Brain microvascular endothelial cell (primary cell): ENCODE results near the gene NFKB1.

Experiments used
- DNase-seq: peaks from one replicate; pipeline ENCODE4 v3.0.0-alpha.2; 2020
- H3K27ac ChIP-seq: fragments of 250-450 bp; sonication (Bioruptor Pico); 2 replicates; pipeline ENCODE4 v1.5.1; 2020; ENCODE audit warnings: mild to moderate bottlenecking, moderate library complexity
- H3K27me3 ChIP-seq: fragments of 250-450 bp; sonication (Bioruptor Pico); replicated peaks from 2 replicates; pipeline ENCODE4 v1.5.1; 2020; ENCODE audit warnings: mild to moderate bottlenecking
- H3K36me3 ChIP-seq: fragments of 250-450 bp; sonication (Bioruptor Pico); replicated peaks from 2 replicates; pipeline ENCODE4 v1.5.1; 2020; ENCODE audit warnings: mild to moderate bottlenecking
- H3K4me3 ChIP-seq: 2 replicates; pipeline ENCODE4 v1.5.1; 2011; ENCODE audit warnings: low read depth, mild to moderate bottlenecking, control low read depth, low read length, moderate library complexity
- CTCF ChIP-seq: IDR thresholded peaks from 2 replicates; pipeline ENCODE4 v1.5.1; 2011; ENCODE audit warnings: low read depth, mild to moderate bottlenecking, moderate library complexity, low read length, control low read depth, inconsistent platforms; ENCODE audit errors: missing control alignments
- in situ Hi-C: cut with HindIII; loops from 2 replicates; pipeline ENCODE4 v1.10.0; 2017; ENCODE audit warnings: low sequenced_read_pairs, low pct_ligation_motif_present

NFKB1 gene

GRCh38 chr4:102629673-102630072 lies 128.5 kb downstream of the NFKB1 start:
- Histone ChIP-seq H3K4me3 (no peak overlapping the region), H3K27me3 (no peaks in the 10 kb centered on the region), H3K36me3 (no peaks in the 10 kb centered on the region), H3K27ac (no peak overlapping the region)
- DNase-seq = no peak
- TF ChIP-seq CTCF = no peak
- in situ Hi-C loops = no loop called here

GRCh38 chr4:102631616-102632015 lies 130.5 kb downstream of the NFKB1 start:
- Histone ChIP-seq H3K27me3 (no peaks in the 10 kb centered on the region), H3K27ac (no peak overlapping the region), H3K36me3 (no peaks in the 10 kb centered on the region), H3K4me3 (no peak overlapping the region)
- DNase-seq = no peak
- no peak for TF ChIP-seq CTCF
- in situ Hi-C loops = no loop called here

GRCh38 chr4:102632241-102633065 lies 131.3 kb downstream of the NFKB1 start:
- no peaks in the 10 kb centered on the region for H3K36me3 ChIP-seq
- DNase-seq = no peak
- no peaks in the 10 kb centered on the region for H3K27me3 ChIP-seq
- TF ChIP-seq CTCF = no peak
- H3K27ac ChIP-seq = no peak overlapping the region
- H3K4me3 ChIP-seq = no peak overlapping the region
- in situ Hi-C loops = no loop called here

GRCh38 chr4:102633100-102633499 lies 131.9 kb downstream of the NFKB1 start:
- no peak for DNase-seq
- in situ Hi-C loops = no loop called here
- TF ChIP-seq CTCF = no peak
- no peaks in the 10 kb centered on the region for H3K27me3 ChIP-seq
- H3K4me3 ChIP-seq = no peak overlapping the region
- no peaks in the 10 kb centered on the region for H3K36me3 ChIP-seq
- no peak overlapping the region for H3K27ac ChIP-seq

GRCh38 chr4:102637391-102637790 lies 136.2 kb downstream of the NFKB1 start:
- Histone ChIP-seq H3K36me3 (no peaks in the 10 kb centered on the region), H3K27me3 (no peaks in the 10 kb centered on the region), H3K4me3 (no peak overlapping the region), H3K27ac (no peak overlapping the region)
- in situ Hi-C loops = no loop called here
- no peak for TF ChIP-seq CTCF
- DNase-seq = no peak

- Histone ChIP-seq H3K27me3 (no peaks in the 10 kb centered on the region), H3K36me3 (no peaks in the 10 kb centered on the region), H3K27ac (no peak overlapping the region), H3K4me3 (no peak overlapping the region)
- TF ChIP-seq CTCF = no peak
- DNase-seq = no peak
- in situ Hi-C loops = no loop called here
Observed at GRCh38 chr4:102638621-102639020, 137.5 kb downstream of the NFKB1 start.
